ENCODE results near the gene FAM89B. TPM values are rescaled to one million over a fixed set of nuclear protein-coding genes. Genes with fewer than 3 reads are reported as not detected.
"Not testable (repeated sequence)": the region's sequence is repeated elsewhere in the genome, so short reads cannot be mapped to it uniquely, and the experiment has no call there.

Gene FAM89B
- total RNA-seq = 10 to 100 TPM; 18.6 to 63.4 (median 28.8) TPM

- Histone ChIP-seq H3K27ac (peak within 1 kb of the TSS; percentile 85 to 95), H3K4me3 (peak within 1 kb of the TSS; percentile 53 to 95 (median 88)), H3K4me1 (replicated peaks in 1 of 2) (peaks cover 21 to 29% of the 10 kb centered on the region in 2 donors)
- peak; percentile 6 to 33 (median 26) for ATAC-seq (replicated peaks in 6 of 8)
- in situ Hi-C loops (cut with MboI; ENCODE audit: low pct_unique_long_range_greater_than_20kb in 2 of 9, low sequenced_read_pairs in 9 of 9, unreplicated experiment in 9 of 9) = no loop called here
- WGBS, 10 experiments = 0% methylated on average over 5 of the region's 86 CpGs; no CpG with 5 or more reads in 9 of the 10 experiments
These were observed at the start of gene FAM89B for GRCh38 chr11:65572356-65573051. Gene FAM89B, plus strand, starts transcription at chr11:65572538. Its CDS starts 132 bp downstream, at chr11:65572670.

GRCh38 chr11:65522718-65523630 is 49.4 kb upstream of the FAM89B start:
- H3K4me1 ChIP-seq (replicated peaks in 1 of 2) = peaks cover 19 to 24% of the 10 kb centered on the region in 2 donors
- not testable (repeated sequence) for H3K27ac ChIP-seq; H3K4me3 ChIP-seq; ATAC-seq (replicated peaks in 6 of 8)
- WGBS, 10 experiments = 57 to 100% (median 67%) methylated on average over 3 to 12 of the region's 18 CpGs
- in situ Hi-C loops (cut with MboI; ENCODE audit: low pct_unique_long_range_greater_than_20kb in 2 of 9, low sequenced_read_pairs in 9 of 9, unreplicated experiment in 9 of 9) = loop anchor here in 4 of 9 experiments (25.0 kb wide), 2 partner anchors 111 to 161 kb away; partner anchors contain the start of genes NEAT1 (in 3 of the 4) and TIGD3 (in 1 of the 4)

- ATAC-seq (replicated peaks in 6 of 8); H3K4me3 ChIP-seq; H3K27ac ChIP-seq: not testable (repeated sequence)
- 83 to 100% (median 100%) methylated on average over 1 to 4 of the region's 7 CpGs; no CpG with 5 or more reads in 3 of the 10 experiments for WGBS, 10 experiments
- peaks cover 19 to 24% of the 10 kb centered on the region in 2 donors for H3K4me1 ChIP-seq (replicated peaks in 1 of 2)
- in situ Hi-C loops (cut with MboI; ENCODE audit: low pct_unique_long_range_greater_than_20kb in 2 of 9, low sequenced_read_pairs in 9 of 9, unreplicated experiment in 9 of 9) = loop anchor here in 4 of 9 experiments (25.0 kb wide), 2 partner anchors 111 to 161 kb away; partner anchors contain the start of genes NEAT1 (in 3 of the 4) and TIGD3 (in 1 of the 4)
These were observed 48.7 kb upstream of the FAM89B start for GRCh38 chr11:65523631-65523968.

- in situ Hi-C loops (cut with MboI; ENCODE audit: low pct_unique_long_range_greater_than_20kb in 2 of 9, low sequenced_read_pairs in 9 of 9, unreplicated experiment in 9 of 9) = loop anchor here in 4 of 9 experiments (25.0 kb wide), 2 partner anchors 112 to 162 kb away; partner anchors contain the start of genes NEAT1 (in 3 of the 4) and TIGD3 (in 1 of the 4)
- ATAC-seq (replicated peaks in 6 of 8) = peak; percentile 49 to 64 (median 62)
- Histone ChIP-seq H3K4me1 (replicated peaks in 1 of 2) (peaks cover 19 to 24% of the 10 kb centered on the region in 2 donors), H3K27ac (peak overlapping the region in 1 of 2 donors; percentile 17), H3K4me3 (peak overlapping the region; percentile 79 to 100 (median 97))
- 0 to 65% (median 25%) methylated on average over 1 to 9 of the region's 12 CpGs; no CpG with 5 or more reads in 3 of the 10 experiments for WGBS, 10 experiments
These were observed 48.2 kb upstream of the FAM89B start for GRCh38 chr11:65524014-65524740.

- WGBS, 10 experiments = 0% methylated on average over 1 of the region's 82 CpGs; no CpG with 5 or more reads in 9 of the 10 experiments
- in situ Hi-C loops (cut with MboI; ENCODE audit: low pct_unique_long_range_greater_than_20kb in 2 of 9, low sequenced_read_pairs in 9 of 9, unreplicated experiment in 9 of 9) = loop anchor here in 4 of 9 experiments (25.0 kb wide), 2 partner anchors 113 to 163 kb away; partner anchors contain the start of genes NEAT1 (in 3 of the 4) and TIGD3 (in 1 of the 4)
These were observed 47.4 kb upstream of the FAM89B start, which contains the start of gene SCYL1 for GRCh38 chr11:65524741-65525545. Gene SCYL1, plus strand, starts transcription at chr11:65525083. Its CDS starts 71 bp downstream, at chr11:65525154.

GRCh38 chr11:65525546-65526480 is 46.5 kb upstream of the FAM89B start:
- H3K27ac ChIP-seq = peak overlapping the region; percentile 64 to 89
- no peak for ATAC-seq (replicated peaks in 6 of 8)
- H3K4me1 ChIP-seq (replicated peaks in 1 of 2) = peaks cover 19 to 24% of the 10 kb centered on the region in 2 donors
- H3K4me3 ChIP-seq = peak overlapping the region; percentile 79 to 100 (median 97)
- in situ Hi-C loops (cut with MboI; ENCODE audit: low pct_unique_long_range_greater_than_20kb in 2 of 9, low sequenced_read_pairs in 9 of 9, unreplicated experiment in 9 of 9) = no loop called here
- 0 to 80% (median 20%) methylated on average over 1 to 3 of the region's 31 CpGs; no CpG with 5 or more reads in 6 of the 10 experiments for WGBS, 10 experiments

More at GRCh38 chr11:65524741-65525545, 47.4 kb upstream of the FAM89B start, which contains the start of gene SCYL1:
- Histone ChIP-seq H3K4me3 (peak within 1 kb of the TSS; percentile 79 to 100 (median 97)), H3K4me1 (replicated peaks in 1 of 2) (peaks cover 19 to 24% of the 10 kb centered on the region in 2 donors), H3K27ac (peak within 1 kb of the TSS; percentile 64 to 89)
- ATAC-seq (replicated peaks in 6 of 8) = peak; percentile 61 to 78 (median 72)

- in situ Hi-C loops (cut with MboI; ENCODE audit: low pct_unique_long_range_greater_than_20kb in 2 of 9, low sequenced_read_pairs in 9 of 9, unreplicated experiment in 9 of 9) = no loop called here
- ATAC-seq (replicated peaks in 6 of 8) = no peak
- H3K4me3 ChIP-seq = no peak overlapping the region
These were observed 45.6 kb upstream of the FAM89B start for GRCh38 chr11:65526744-65527143.

GRCh38 chr11:65528819-65529350 is 43.5 kb upstream of the FAM89B start:
- 69 to 88% (median 79%) methylated on average over 2 to 10 of the region's 12 CpGs; no CpG with 5 or more reads in 5 of the 10 experiments for WGBS, 10 experiments
- no peak overlapping the region for H3K27ac ChIP-seq
- ATAC-seq (replicated peaks in 6 of 8) = no peak
- peaks cover 11% of the 10 kb centered on the region in 2 donors for H3K4me1 ChIP-seq (replicated peaks in 1 of 2)
- in situ Hi-C loops (cut with MboI; ENCODE audit: low pct_unique_long_range_greater_than_20kb in 2 of 9, low sequenced_read_pairs in 9 of 9, unreplicated experiment in 9 of 9) = no loop called here
- H3K4me3 ChIP-seq = no peak overlapping the region

More at GRCh38 chr11:65526744-65527143, 45.6 kb upstream of the FAM89B start:
- Histone ChIP-seq H3K27ac (no peak overlapping the region), H3K4me1 (replicated peaks in 1 of 2) (peaks cover 17 to 24% of the 10 kb centered on the region in 2 donors)
- WGBS, 10 experiments = no CpG with 5 or more reads among the region's 8 CpGs

- Histone ChIP-seq H3K27ac (no peak overlapping the region), H3K4me1 (replicated peaks in 1 of 2) (peaks cover 6% of the 10 kb centered on the region in 2 donors), H3K4me3 (no peak overlapping the region)
- 67 to 100% (median 92%) methylated on average over 1 to 5 of the region's 10 CpGs; no CpG with 5 or more reads in 3 of the 10 experiments for WGBS, 10 experiments
- in situ Hi-C loops (cut with MboI; ENCODE audit: low pct_unique_long_range_greater_than_20kb in 2 of 9, low sequenced_read_pairs in 9 of 9, unreplicated experiment in 9 of 9) = no loop called here
- no peak for ATAC-seq (replicated peaks in 6 of 8)
These were observed 42.7 kb upstream of the FAM89B start for GRCh38 chr11:65529475-65530156.

GRCh38 chr11:65530157-65530496 is 42.2 kb upstream of the FAM89B start:
- Histone ChIP-seq H3K4me3 (no peak overlapping the region), H3K27ac (no peak overlapping the region), H3K4me1 (replicated peaks in 1 of 2) (peaks cover 6% of the 10 kb centered on the region in 2 donors)
- in situ Hi-C loops (cut with MboI; ENCODE audit: low pct_unique_long_range_greater_than_20kb in 2 of 9, low sequenced_read_pairs in 9 of 9, unreplicated experiment in 9 of 9) = no loop called here
- 72 to 100% (median 89%) methylated on average over 1 to 4 of the region's 5 CpGs; no CpG with 5 or more reads in 4 of the 10 experiments for WGBS, 10 experiments
- ATAC-seq (replicated peaks in 6 of 8) = peak in 1 of 8 experiments; percentile 38

Measured in motor neuron (in vitro differentiated cells).